Measurements from ENCODE around the gene TSFM. TPM values are rescaled to one million over a fixed set of nuclear protein-coding genes. Genes with fewer than 3 reads are reported as not detected.
A peak's percentile ranks its signal among the peaks of the same experiment; 100 is the strongest.

The TSFM gene
- total and polyA plus RNA-seq, 2 of the 13 experiments (the other 11 are each of a cell fraction or from before 2014, with no cell fraction given): 29.8 to 68.3 TPM

DNA sequence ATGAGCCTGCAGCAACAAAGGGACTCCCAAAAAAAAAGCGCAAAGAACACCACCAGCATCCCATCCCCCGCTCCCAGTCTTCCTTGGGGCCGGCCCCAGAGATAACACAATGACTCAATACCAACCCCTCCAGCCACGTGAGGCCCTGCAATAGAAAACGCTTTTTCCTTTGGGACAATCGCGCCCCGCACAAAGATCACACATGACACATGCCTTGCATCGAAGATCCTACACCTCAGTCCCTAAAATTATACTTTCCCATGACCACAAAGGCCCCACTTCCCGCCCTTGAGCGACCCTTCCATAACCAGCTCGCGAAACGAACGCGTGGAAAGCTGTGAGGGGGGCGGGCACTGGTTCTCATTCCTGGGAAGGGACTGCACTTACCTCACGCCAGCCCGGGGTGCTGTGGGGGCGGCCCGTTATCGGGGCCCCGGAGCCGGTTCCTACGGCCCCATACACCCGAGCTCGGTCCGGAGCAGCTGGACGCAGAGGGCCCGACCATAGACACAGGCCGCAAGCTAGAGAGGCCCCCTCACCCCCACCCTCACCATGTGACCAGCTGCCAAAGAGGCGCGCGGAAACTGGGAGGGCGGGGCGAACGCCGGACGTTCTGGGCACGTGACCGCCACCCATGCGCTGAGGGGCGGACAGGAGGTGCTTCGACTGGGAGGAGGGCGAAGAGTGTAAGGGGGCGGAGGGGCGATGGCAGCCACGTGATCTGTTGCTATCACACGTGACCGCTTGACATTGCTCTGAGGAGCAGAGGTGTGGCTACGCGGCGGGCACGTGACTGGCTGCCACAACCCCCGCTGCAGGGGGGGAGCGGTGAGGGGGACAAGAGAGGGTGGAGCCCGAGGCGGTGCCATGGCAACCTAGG lies 30.6 kb upstream of the TSFM start, which contains the start of gene CDK4 (continued):
- TF ChIP-seq MTERF4 (CRISPR knock-in tag; IDR thresholded peaks at IDR 0.05) (peak; percentile 87; the same call in 1 of the 2 replicates), ZNF768 (CRISPR knock-in tag; IDR thresholded peaks at IDR 0.05) (peak; percentile 50), ZFAT (CRISPR knock-in tag; conservative IDR thresholded peaks at IDR 0.05) (no peak), ZNF263 (CRISPR knock-in tag; IDR thresholded peaks at IDR 0.05) (peak; percentile 84), ERF (CRISPR knock-in tag; IDR thresholded peaks at IDR 0.05) (peak; percentile 92), ZNF720 (CRISPR knock-in tag; IDR thresholded peaks at IDR 0.05) (no peak), PHF21A (CRISPR knock-in tag; IDR thresholded peaks at IDR 0.05) (peak; percentile 86), NBN (conservative IDR thresholded peaks at IDR 0.05) (no peak), SP140L (CRISPR knock-in tag; IDR thresholded peaks at IDR 0.05; ENCODE audit: borderline replicate concordance) (no peak), SRSF4 (IDR thresholded peaks at IDR 0.05; ENCODE audit: low read depth, low read length, poor library complexity, severe bottlenecking) (no peak), ZNF678 (CRISPR knock-in tag; IDR thresholded peaks at IDR 0.05) (0 out of 2 replicates have a peak, but pooled peaks have one; percentile 81), ZNF441 (CRISPR knock-in tag; IDR thresholded peaks at IDR 0.05; ENCODE audit: borderline replicate concordance) (peak; percentile 91), TFE3 (CRISPR knock-in tag; IDR thresholded peaks at IDR 0.05) (peak; percentile 99), REXO4 (CRISPR knock-in tag; IDR thresholded peaks at IDR 0.05; ENCODE audit: borderline replicate concordance) (0 out of 2 replicates have a peak, but pooled peaks have one; percentile 46), ZNF143 (CRISPR knock-in tag; IDR thresholded peaks at IDR 0.05) (0 out of 2 replicates have a peak, but pooled peaks have one; percentile 30), CREB3 (CRISPR knock-in tag; IDR thresholded peaks at IDR 0.05) (peak; percentile 80; the same call in 1 of the 2 replicates), SOX13 (IDR thresholded peaks at IDR 0.05) (peak; percentile 23; the same call in 1 of the 2 replicates), SOX13 (CRISPR knock-in tag; conservative IDR thresholded peaks at IDR 0.05 in 1 of 2, IDR thresholded peaks at IDR 0.05 in 1 of 2) (peak in 1 of 2 experiments; percentile 61; a peak in 1 of 4 replicates), NCOA2 (CRISPR knock-in tag; IDR thresholded peaks at IDR 0.05) (peak; percentile 52; the same call in 1 of the 2 replicates), TEAD3 (CRISPR knock-in tag; optimal IDR thresholded peaks at IDR 0.05; ENCODE audit: borderline replicate concordance) (peak; percentile 84), ZMYM4 (CRISPR knock-in tag; IDR thresholded peaks at IDR 0.05) (peak; percentile 91), ZNF781 (CRISPR knock-in tag; IDR thresholded peaks at IDR 0.05; ENCODE audit: borderline replicate concordance, not compliant biosample characterization) (peak; percentile 83), ZSCAN29 (CRISPR knock-in tag; conservative IDR thresholded peaks at IDR 0.05) (no peak), RELA (CRISPR knock-in tag; IDR thresholded peaks at IDR 0.05) (peak; percentile 83)
- TF ChIP-seq, protein P1, sequence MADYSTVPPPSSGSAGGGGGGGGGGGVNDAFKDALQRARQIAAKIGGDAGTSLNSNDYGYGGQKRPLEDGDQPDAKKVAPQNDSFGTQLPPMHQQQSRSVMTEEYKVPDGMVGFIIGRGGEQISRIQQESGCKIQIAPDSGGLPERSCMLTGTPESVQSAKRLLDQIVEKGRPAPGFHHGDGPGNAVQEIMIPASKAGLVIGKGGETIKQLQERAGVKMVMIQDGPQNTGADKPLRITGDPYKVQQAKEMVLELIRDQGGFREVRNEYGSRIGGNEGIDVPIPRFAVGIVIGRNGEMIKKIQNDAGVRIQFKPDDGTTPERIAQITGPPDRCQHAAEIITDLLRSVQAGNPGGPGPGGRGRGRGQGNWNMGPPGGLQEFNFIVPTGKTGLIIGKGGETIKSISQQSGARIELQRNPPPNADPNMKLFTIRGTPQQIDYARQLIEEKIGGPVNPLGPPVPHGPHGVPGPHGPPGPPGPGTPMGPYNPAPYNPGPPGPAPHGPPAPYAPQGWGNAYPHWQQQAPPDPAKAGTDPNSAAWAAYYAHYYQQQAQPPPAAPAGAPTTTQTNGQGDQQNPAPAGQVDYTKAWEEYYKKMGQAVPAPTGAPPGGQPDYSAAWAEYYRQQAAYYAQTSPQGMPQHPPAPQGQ (CRISPR knock-in tag; IDR thresholded peaks at IDR 0.05; ENCODE audit: borderline replicate concordance): no peak
